GM12891 (cell line): ENCODE results near the gene ANAPC15.

ENCODE experiments used
- PAX5 ChIP-seq: IDR thresholded peaks from 2 replicates; pipeline ENCODE4 v1.6.1; 2011; ENCODE audit warnings: low read length, moderate library complexity, mild to moderate bottlenecking; ENCODE audit not compliant: insufficient read depth, severe bottlenecking
- POLR2A ChIP-seq: IDR thresholded peaks from 2 replicates; pipeline ENCODE4 v1.6.1; 2011; ENCODE audit warnings: low read depth, low read length, control low read depth
- POLR2AphosphoS5 ChIP-seq: IDR thresholded peaks from 2 replicates; pipeline ENCODE4 v1.6.1; 2011; ENCODE audit warnings: low read depth, low read length, control low read depth
- POU2F2 ChIP-seq: IDR thresholded peaks from 2 replicates; pipeline ENCODE4 v1.6.1; 2011; ENCODE audit warnings: low read depth, mild to moderate bottlenecking, control low read depth, low read length, moderate library complexity
- SPI1 ChIP-seq: IDR thresholded peaks from 2 replicates; pipeline ENCODE4 v1.6.1; 2011; ENCODE audit warnings: low read depth, low read length, control low read depth

DNA sequence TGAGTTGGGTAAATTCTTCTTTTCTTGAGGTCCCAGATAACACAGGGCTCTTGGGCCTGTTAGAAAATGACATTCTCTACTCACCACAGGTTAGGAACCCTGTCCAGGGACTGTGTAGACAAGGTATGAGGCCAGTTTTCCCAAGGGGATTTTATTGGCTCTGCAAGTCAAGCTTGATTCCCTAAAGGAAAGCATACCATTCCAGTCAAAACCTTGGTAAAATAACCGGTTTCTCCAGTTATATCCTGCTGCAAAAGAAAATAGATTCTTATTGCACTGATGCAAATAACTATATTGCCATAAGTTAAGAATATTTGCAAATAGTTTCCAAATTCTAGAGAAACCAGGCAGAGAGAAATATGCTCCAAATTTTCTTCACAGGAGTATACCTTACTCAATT is 13.5 kb upstream of the ANAPC15 start:
- TF ChIP-seq POLR2A: no peak
- no peak for TF ChIP-seq POLR2AphosphoS5
- no peak for TF ChIP-seq PAX5
- TF ChIP-seq SPI1: no peak
- TF ChIP-seq POU2F2: no peak
